Uterus (tissue), 4 donors: Measurements from ENCODE around the gene ENOSF1. TPM values are rescaled to one million over a fixed set of nuclear protein-coding genes. Genes with fewer than 3 reads are reported as not detected.

Experiments
- DNase-seq, 2 donors: peaks; one replicate each; pipeline ENCODE4 v3.0.0-alpha.2; 2019 to 2020
- H3K27ac ChIP-seq, 2 donors: fragments of 200-600 bp; sonication (generic); 1 replicate in 1 of 2; 2 replicates in 1 of 2; pipeline ENCODE4 v1.5.1; 2016 to 2018
- H3K27me3 ChIP-seq, 2 donors: fragments of 200-600 bp; sonication (generic); one replicate each; pipeline ENCODE4 v1.5.1; 2018 to 2019; ENCODE audit warnings: control low read depth in 1 of 2
- H3K36me3 ChIP-seq, 2 donors: fragments of 200-600 bp; sonication (generic); one replicate each; pipeline ENCODE4 v1.5.1; 2019; ENCODE audit warnings: control low read depth in 1 of 2
- H3K4me1 ChIP-seq, 2 donors: fragments of 200-600 bp; sonication (generic); one replicate each; pipeline ENCODE4 v1.5.1; 2018 to 2019; ENCODE audit warnings: control low read depth in 1 of 2
- H3K4me3 ChIP-seq, 2 donors: fragments of 200-600 bp; sonication (generic); 1 replicate in 1 of 2; 2 replicates in 1 of 2; pipeline ENCODE4 v1.5.1; 2018 to 2019; ENCODE audit warnings: mild to moderate bottlenecking in 1 of 2
- H3K9me3 ChIP-seq, 2 donors: fragments of 200-600 bp; sonication (generic); one replicate each; pipeline ENCODE4 v1.5.1; 2019; ENCODE audit warnings: control low read depth in 1 of 2
- CTCF ChIP-seq, 4 experiments: fragments of 200-600 bp in 2 of 4; fragments of 450-650 bp in 2 of 4; sonication (generic) in 2 of 4; IDR thresholded peaks; one replicate each; pipeline ENCODE4 v1.5.1; 2016 to 2019; ENCODE audit warnings: antibody characterized with exemption in 4 of 4, mild to moderate bottlenecking in 2 of 4, moderate library complexity in 1 of 4
- POLR2A ChIP-seq, 2 donors: fragments of 450-650 bp; IDR thresholded peaks; one replicate each; pipeline ENCODE4 v1.6.1; 2016; ENCODE audit warnings: antibody characterized with exemption in 2 of 2, mild to moderate bottlenecking in 1 of 2, moderate library complexity in 1 of 2
- intact Hi-C: fragments of 100-400 bp; cut with DNase I; formaldehyde crosslinking; loops from one replicate; pipeline ENCODE4 v1.15.1; 2023; ENCODE audit warnings: low total_unique reads
- total RNA-seq, 4 donors: library from RNA; depleted of rRNA in 3 of 4; stranded (reverse); fragments of >200 nt in 3 of 4; gene quantifications; one replicate each; pipeline versions ENCODE4 v1.1.0 to v1.2.4, GENCODE V29; 2014 to 2023
- donor health status: DM: yes; HTN: yes; CAD: no.

Gene ENOSF1
- total RNA-seq, 4 donors from 2014 or later: 12.0 to 110 (median 38.5) TPM

DNA sequence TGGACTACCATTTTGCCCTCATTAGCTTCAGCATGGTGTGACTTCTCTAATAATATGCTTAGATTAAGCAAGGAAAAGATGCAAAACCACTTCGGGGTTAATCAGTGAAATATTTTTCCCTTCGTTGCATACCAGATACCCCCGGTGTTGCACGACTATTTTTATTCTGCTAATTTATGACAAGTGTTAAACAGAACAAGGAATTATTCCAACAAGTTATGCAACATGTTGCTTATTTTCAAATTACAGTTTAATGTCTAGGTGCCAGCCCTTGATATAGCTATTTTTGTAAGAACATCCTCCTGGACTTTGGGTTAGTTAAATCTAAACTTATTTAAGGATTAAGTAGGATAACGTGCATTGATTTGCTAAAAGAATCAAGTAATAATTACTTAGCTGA is 38.7 kb downstream of the ENOSF1 start:
- TF ChIP-seq CTCF (IDR thresholded peaks at IDR 0.05): no peak
- TF ChIP-seq POLR2A (IDR thresholded peaks at IDR 0.05): no peak
- no peak for DNase-seq
- Histone ChIP-seq H3K9me3 (no peaks in the 10 kb centered on the region), H3K36me3 (no peaks in the 10 kb centered on the region), H3K4me3 (no peak overlapping the region), H3K27ac (peak overlapping the region; percentile 48 to 54), H3K4me1 (no peaks in the 10 kb centered on the region), H3K27me3 (no peaks in the 10 kb centered on the region)
- intact Hi-C loops: no loop called here

DNA sequence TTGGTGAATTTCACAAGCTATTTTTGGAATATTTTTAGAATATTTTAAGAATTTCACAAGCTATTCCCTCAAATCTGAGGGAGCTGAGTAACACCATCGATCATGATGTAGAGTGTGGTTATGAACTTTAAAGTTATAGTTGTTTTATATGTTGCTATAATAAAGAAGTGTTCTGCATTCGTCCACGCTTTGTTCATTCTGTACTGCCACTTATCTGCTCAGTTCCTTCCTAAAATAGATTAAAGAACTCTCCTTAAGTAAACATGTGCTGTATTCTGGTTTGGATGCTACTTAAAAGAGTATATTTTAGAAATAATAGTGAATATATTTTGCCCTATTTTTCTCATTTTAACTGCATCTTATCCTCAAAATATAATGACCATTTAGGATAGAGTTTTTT is 39.1 kb downstream of the ENOSF1 start:
- no peak for TF ChIP-seq POLR2A (IDR thresholded peaks at IDR 0.05)
- no peak for TF ChIP-seq CTCF (IDR thresholded peaks at IDR 0.05)
- H3K4me1 ChIP-seq: no peaks in the 10 kb centered on the region
- no peak overlapping the region for H3K27ac ChIP-seq
- no peak overlapping the region for H3K4me3 ChIP-seq
- H3K27me3 ChIP-seq: no peaks in the 10 kb centered on the region
- no peaks in the 10 kb centered on the region for H3K36me3 ChIP-seq
- intact Hi-C loops: no loop called here
- no peaks in the 10 kb centered on the region for H3K9me3 ChIP-seq
- no peak for DNase-seq

DNA sequence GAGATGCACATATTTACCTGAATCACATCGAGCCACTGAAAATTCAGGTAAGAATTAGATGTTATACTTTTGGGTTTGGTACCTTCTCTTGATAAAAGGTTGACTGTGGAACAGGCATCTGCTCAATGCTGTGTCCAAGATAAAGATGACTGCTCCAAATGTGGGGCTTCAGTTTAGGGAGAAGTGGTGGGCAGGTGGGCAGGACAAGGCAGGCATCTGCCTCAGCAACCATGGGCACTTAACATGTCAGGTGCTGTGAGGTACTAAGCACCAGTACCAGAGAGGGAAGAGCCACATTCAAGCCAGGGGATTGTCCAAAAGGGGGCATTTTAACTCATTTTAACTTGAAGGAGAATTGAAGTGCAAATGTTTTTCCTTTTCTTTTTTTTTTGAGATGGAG is 41.0 kb downstream of the ENOSF1 start:
- intact Hi-C loops: no loop called here
- Histone ChIP-seq H3K36me3 (no peaks in the 10 kb centered on the region), H3K4me1 (no peaks in the 10 kb centered on the region)

DNA sequence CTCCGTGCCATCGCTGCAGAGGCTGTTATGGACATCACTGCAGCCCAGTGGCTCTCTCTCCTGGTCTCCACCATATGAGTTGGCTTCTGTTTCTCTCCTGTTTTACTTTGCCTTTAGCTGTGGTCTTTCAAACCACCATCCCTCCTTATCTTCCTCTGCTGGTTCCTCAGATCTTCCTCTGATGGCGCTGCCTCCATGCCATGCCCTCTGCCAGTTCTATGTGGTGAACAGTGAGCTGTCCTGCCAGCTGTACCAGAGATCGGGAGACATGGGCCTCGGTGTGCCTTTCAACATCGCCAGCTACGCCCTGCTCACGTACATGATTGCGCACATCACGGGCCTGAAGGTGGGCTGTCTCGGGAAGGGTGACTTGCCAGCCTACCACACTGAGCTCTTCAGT is 41.9 kb downstream of the ENOSF1 start:
- intact Hi-C loops: no loop called here
- Histone ChIP-seq H3K36me3 (no peaks in the 10 kb centered on the region), H3K4me3 (no peak overlapping the region), H3K27me3 (no peaks in the 10 kb centered on the region), H3K4me1 (no peaks in the 10 kb centered on the region), H3K9me3 (no peaks in the 10 kb centered on the region), H3K27ac (no peak overlapping the region)
- no peak for DNase-seq
- no peak for TF ChIP-seq POLR2A (IDR thresholded peaks at IDR 0.05)
- no peak for TF ChIP-seq CTCF (IDR thresholded peaks at IDR 0.05)

More for the DNA sequence above, 41.0 kb downstream of the ENOSF1 start:
- no peak for DNase-seq
- no peak overlapping the region for H3K27ac ChIP-seq
- TF ChIP-seq CTCF (IDR thresholded peaks at IDR 0.05) (no peak), POLR2A (IDR thresholded peaks at IDR 0.05) (no peak)
- H3K27me3 ChIP-seq: no peaks in the 10 kb centered on the region
- H3K9me3 ChIP-seq: no peaks in the 10 kb centered on the region
- no peak overlapping the region for H3K4me3 ChIP-seq

- no peak for DNase-seq
- Histone ChIP-seq H3K27me3 (no peaks in the 10 kb centered on the region), H3K4me3 (no peak overlapping the region), H3K9me3 (no peaks in the 10 kb centered on the region), H3K27ac (no peak overlapping the region), H3K4me1 (no peaks in the 10 kb centered on the region), H3K36me3 (no peaks in the 10 kb centered on the region)
- TF ChIP-seq POLR2A (IDR thresholded peaks at IDR 0.05) (no peak), CTCF (IDR thresholded peaks at IDR 0.05) (no peak)
- intact Hi-C loops: no loop called here
These were observed 43.4 kb downstream of the ENOSF1 start for GRCh38 chr18:669077-669476.
